ENCODE data around the gene NOP56. TPM values are rescaled to one million over a fixed set of nuclear protein-coding genes. Genes with fewer than 3 reads are reported as not detected.

NOP56 gene
- total RNA-seq, 1 donor from 2014 or later = 119 TPM

GRCh38 chr20:2703716-2704475 is 51.5 kb downstream of the NOP56 start:
- no peak for ATAC-seq

GRCh38 chr20:2705931-2706645 is 53.7 kb downstream of the NOP56 start:
- no peak for ATAC-seq

GRCh38 chr20:2706688-2707352 is 54.4 kb downstream of the NOP56 start:
- no peak for ATAC-seq

- ATAC-seq = peak; percentile 17
Measured at GRCh38 chr20:2707353-2708072, 55.1 kb downstream of the NOP56 start.

Other genes with a start within 250 kb of the NOP56 start
- gene SNRPB, start 181.8 kb upstream of the NOP56 start, total RNA-seq = 177 TPM
- 7.6 TPM for gene ZNF343, start 143.7 kb upstream of the NOP56 start, total RNA-seq
- gene TMC2, start 116.1 kb upstream of the NOP56 start, total RNA-seq = not detected
- 60.7 TPM for gene IDH3B, start 11.6 kb downstream of the NOP56 start, total RNA-seq
- 1.7 TPM for gene EBF4, start 40.1 kb downstream of the NOP56 start, total RNA-seq
- gene CPXM1, start 148.0 kb downstream of the NOP56 start, total RNA-seq = 2.0 TPM
- not detected for gene C20orf141, start 162.4 kb downstream of the NOP56 start, total RNA-seq
- gene TMEM239, start 163.7 kb downstream of the NOP56 start, total RNA-seq = not detected
- gene PCED1A, start 188.0 kb downstream of the NOP56 start, total RNA-seq = 16.5 TPM
- 23.8 TPM for gene VPS16, start 188.1 kb downstream of the NOP56 start, total RNA-seq
- 36.5 TPM for gene PTPRA, start 220.8 kb downstream of the NOP56 start, total RNA-seq